NCI-H1417 treated with DMSO at 0.1 percent for 48 hours (cell line): ENCODE results near the gene PPP3CA.
"Not testable (repeated sequence)": the region's sequence is repeated elsewhere in the genome, so short reads cannot be mapped to it uniquely, and the experiment has no call there.

Experiments
- DNase-seq: peaks from one replicate; lab custom pipeline; 2025; lab: John Stamatoyannopoulos, UW

The PPP3CA gene

GRCh38 chr4:101254776-101255175 is 92.5 kb downstream of the PPP3CA start:
- no peak for DNase-seq

GRCh38 chr4:101253121-101253520 is 94.2 kb downstream of the PPP3CA start:
- no peak for DNase-seq

- no peak for DNase-seq
Observed at GRCh38 chr4:101252721-101253120, 94.6 kb downstream of the PPP3CA start.

GRCh38 chr4:101251261-101251660 is 96.1 kb downstream of the PPP3CA start:
- no peak for DNase-seq

- DNase-seq: no peak
Observed at GRCh38 chr4:101244349-101244748, 103.0 kb downstream of the PPP3CA start.

GRCh38 chr4:101242441-101242840 is 104.9 kb downstream of the PPP3CA start:
- no peak for DNase-seq

- no peak for DNase-seq
Observed at GRCh38 chr4:101240099-101240498, 107.2 kb downstream of the PPP3CA start.

- DNase-seq: no peak
Observed at GRCh38 chr4:101239665-101240064, 107.7 kb downstream of the PPP3CA start.

- no peak for DNase-seq
Observed at GRCh38 chr4:101238706-101239105, 108.6 kb downstream of the PPP3CA start.

GRCh38 chr4:101237773-101238172 is 109.6 kb downstream of the PPP3CA start:
- no peak for DNase-seq

GRCh38 chr4:101236097-101236496 is 111.2 kb downstream of the PPP3CA start:
- DNase-seq: no peak

GRCh38 chr4:101234141-101234540 is 113.2 kb downstream of the PPP3CA start:
- DNase-seq: not testable (repeated sequence)

GRCh38 chr4:101232074-101232776 is 115.1 kb downstream of the PPP3CA start:
- DNase-seq: no peak

GRCh38 chr4:101230801-101231426 is 116.4 kb downstream of the PPP3CA start:
- no peak for DNase-seq

- no peak for DNase-seq
Observed at GRCh38 chr4:101229116-101229515, 118.2 kb downstream of the PPP3CA start.

GRCh38 chr4:101227715-101228114 is 119.6 kb downstream of the PPP3CA start:
- no peak for DNase-seq

GRCh38 chr4:101224358-101225218 is 122.7 kb downstream of the PPP3CA start:
- no peak for DNase-seq

GRCh38 chr4:101222156-101222845 is 125.0 kb downstream of the PPP3CA start:
- DNase-seq: no peak

- no peak for DNase-seq
Observed at GRCh38 chr4:101221294-101221693, 126.0 kb downstream of the PPP3CA start.

GRCh38 chr4:101218894-101219293 is 128.4 kb downstream of the PPP3CA start:
- DNase-seq: no peak

GRCh38 chr4:101218346-101218745 is 129.0 kb downstream of the PPP3CA start:
- DNase-seq: no peak

GRCh38 chr4:101217353-101218031 is 129.8 kb downstream of the PPP3CA start:
- no peak for DNase-seq
